GM13977 (cell line): ENCODE measurements around the gene VEPH1.

Experiments
- DNase-seq: peaks from one replicate; pipeline ENCODE4 v3.0.0; 2012; ENCODE audit warnings: low spot score
- CTCF ChIP-seq: IDR thresholded peaks from 2 replicates; pipeline ENCODE4 v1.5.1; 2012; ENCODE audit warnings: mild to moderate bottlenecking, control low read depth; ENCODE audit not compliant: insufficient read depth; ENCODE audit errors: extremely low read depth, missing control alignments
- in situ Hi-C: fragments of 300-500 bp; cut with MboI; formaldehyde crosslinking; loops from one replicate; pipeline ENCODE4 v1.12.0; 2022; ENCODE audit warnings: low sequenced_read_pairs, low pct_unique_long_range_greater_than_20kb, mixed read lengths, inconsistent platforms; ENCODE audit not compliant: unreplicated experiment

VEPH1 gene

DNA sequence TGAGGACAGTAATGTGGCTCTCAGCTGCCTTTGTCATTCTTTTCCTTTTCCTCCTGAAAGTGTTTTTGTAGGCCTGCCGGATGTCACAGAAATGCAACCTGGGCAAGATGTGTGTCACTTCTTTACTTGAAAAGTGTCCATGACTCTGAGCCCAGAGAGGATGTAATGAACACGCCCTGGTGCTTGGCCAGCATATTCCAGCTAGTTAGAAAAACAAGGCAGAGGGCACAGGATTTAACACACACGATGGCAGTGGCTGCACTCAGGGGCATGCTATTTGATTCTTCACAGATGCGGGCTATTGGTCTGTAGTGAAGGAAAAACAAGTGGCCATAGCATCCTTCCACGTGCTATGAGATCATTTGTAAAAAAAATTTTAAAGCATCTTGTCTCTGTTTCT, 96.8 kb downstream of the VEPH1 start:
- DNase-seq = no peak
- in situ Hi-C loops = no loop called here
- no peak for TF ChIP-seq CTCF

- TF ChIP-seq CTCF = no peak
- in situ Hi-C loops = no loop called here
- DNase-seq = no peak
These were observed 97.8 kb downstream of the VEPH1 start for GRCh38 chr3:157405457-157405856.

DNA sequence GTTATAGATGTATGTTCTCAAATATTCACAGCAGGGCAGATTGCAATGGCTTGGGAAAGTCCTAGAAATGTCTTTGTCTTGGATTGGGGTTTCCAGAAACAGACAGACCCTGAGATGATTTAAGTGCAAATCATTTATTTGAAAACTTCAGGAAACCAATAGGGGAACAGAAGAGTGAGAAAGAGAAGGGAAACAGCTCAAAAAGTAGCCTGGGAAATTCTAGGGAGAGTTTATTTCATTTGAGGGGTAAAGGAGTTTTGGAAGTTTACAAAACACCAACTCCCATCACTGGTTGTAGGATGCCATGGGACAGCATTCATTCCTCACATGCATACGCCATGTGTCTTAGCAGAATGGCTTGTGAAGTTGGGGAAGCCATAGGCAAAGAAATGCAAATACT, 98.8 kb downstream of the VEPH1 start:
- DNase-seq = no peak
- no peak for TF ChIP-seq CTCF

DNA sequence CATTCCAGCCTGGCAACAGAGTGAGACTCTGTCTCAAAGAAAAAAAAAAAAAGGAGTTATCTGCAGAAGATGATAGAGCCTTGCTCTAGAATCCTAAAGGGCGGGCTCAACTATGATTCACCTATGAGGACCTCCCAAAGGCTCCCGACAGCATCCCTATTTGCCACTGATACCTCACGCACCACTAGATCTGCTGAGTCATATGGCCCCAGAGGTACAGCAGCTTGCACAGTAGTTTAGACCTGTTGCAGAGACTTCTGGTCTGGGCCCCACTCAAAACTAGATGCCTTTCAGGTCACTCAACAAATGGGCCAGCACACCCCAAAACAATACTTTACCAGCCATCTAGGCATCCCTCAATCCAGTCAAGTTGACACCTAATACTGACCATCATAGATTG, 104.6 kb downstream of the VEPH1 start:
- TF ChIP-seq CTCF = no peak
- in situ Hi-C loops = no loop called here
- DNase-seq = no peak

More for the DNA sequence above, 98.8 kb downstream of the VEPH1 start:
- in situ Hi-C loops = no loop called here

GRCh38 chr3:157394411-157394810, 108.8 kb downstream of the VEPH1 start:
- no peak for TF ChIP-seq CTCF
- no peak for DNase-seq
- in situ Hi-C loops = no loop called here

- DNase-seq = no peak
- in situ Hi-C loops = no loop called here
- TF ChIP-seq CTCF = no peak
These were observed 110.1 kb downstream of the VEPH1 start for GRCh38 chr3:157393113-157393512.

GRCh38 chr3:157392104-157392503, 111.1 kb downstream of the VEPH1 start:
- no peak for TF ChIP-seq CTCF
- DNase-seq = no peak
- in situ Hi-C loops = no loop called here
